ENCODE data around the gene RUSF1. TPM values are rescaled to one million over a fixed set of nuclear protein-coding genes. Genes with fewer than 3 reads are reported as not detected.

Gene RUSF1
- total and polyA plus RNA-seq, 9 of the 15 experiments (the other 6 are each of a cell fraction or from before 2014, with no cell fraction given), result 0.80 to 52.8 (median 27.6) TPM

DNA sequence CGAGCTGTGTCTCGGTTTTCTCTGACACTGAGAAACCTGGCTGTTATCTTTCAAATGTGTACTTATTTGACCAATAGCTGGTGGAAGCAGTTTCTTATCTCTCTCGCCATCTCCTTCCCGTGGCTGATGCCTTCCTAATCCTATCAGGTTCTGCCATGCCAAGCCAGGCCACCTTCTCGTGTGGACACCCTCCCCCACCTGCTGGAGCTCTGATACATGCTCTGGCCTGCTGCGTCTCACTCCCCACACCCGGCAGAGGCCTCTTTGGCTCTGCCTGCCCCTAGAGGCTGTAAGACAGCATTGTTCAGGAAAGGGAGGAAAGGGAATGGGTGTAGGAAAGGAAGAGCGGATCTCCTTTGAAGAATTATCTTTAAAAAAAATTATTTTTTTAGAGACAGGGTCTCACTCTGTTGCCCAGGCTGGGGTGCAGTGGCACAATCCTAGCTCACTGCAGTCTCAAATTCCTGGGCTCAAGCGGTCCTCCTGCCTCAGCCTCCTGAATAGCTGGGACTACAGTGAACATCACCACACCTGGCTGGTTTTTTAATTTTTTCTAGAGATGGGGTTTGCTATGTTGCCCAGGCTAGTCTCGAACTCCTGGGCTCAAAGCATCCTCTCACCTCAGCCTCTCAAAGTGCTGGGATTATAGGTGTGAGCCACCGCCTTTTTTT lies 56.4 kb downstream of the RUSF1 start (continued):
- TF ChIP-seq, protein P1, sequence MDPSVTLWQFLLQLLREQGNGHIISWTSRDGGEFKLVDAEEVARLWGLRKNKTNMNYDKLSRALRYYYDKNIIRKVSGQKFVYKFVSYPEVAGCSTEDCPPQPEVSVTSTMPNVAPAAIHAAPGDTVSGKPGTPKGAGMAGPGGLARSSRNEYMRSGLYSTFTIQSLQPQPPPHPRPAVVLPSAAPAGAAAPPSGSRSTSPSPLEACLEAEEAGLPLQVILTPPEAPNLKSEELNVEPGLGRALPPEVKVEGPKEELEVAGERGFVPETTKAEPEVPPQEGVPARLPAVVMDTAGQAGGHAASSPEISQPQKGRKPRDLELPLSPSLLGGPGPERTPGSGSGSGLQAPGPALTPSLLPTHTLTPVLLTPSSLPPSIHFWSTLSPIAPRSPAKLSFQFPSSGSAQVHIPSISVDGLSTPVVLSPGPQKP (CRISPR knock-in tag; IDR thresholded peaks at IDR 0.05), result no peak
- TF ChIP-seq ZBTB7A (IDR thresholded peaks at IDR 0.05; ENCODE audit: borderline replicate concordance, control insufficient read depth, low read depth, low read length) (no peak), ZNF324 (CRISPR knock-in tag; IDR thresholded peaks at IDR 0.05) (no peak), SNIP1 (IDR thresholded peaks at IDR 0.05; ENCODE audit: low read depth) (no peak), SREBF1 (IDR thresholded peaks at IDR 0.05; ENCODE audit: borderline replicate concordance, low read depth, low read length) (no peak), YY1 (IDR thresholded peaks at IDR 0.05; ENCODE audit: borderline replicate concordance in 1 of 3, control insufficient read depth in 1 of 3, extremely low read depth in 1 of 3, insufficient read depth in 3 of 3, insufficient read length in 1 of 3, insufficient replicate concordance in 2 of 3, low read depth in 1 of 3, low read length in 2 of 3) (peak in 1 of 3 experiments; percentile 15), NR2C2 (CRISPR knock-in tag; IDR thresholded peaks at IDR 0.05) (no peak), NR2C2 (tag; IDR thresholded peaks at IDR 0.05) (no peak), KLF13 (tag; IDR thresholded peaks at IDR 0.05; ENCODE audit: borderline replicate concordance, low read depth) (no peak), ZNF347 (CRISPR knock-in tag; IDR thresholded peaks at IDR 0.05; ENCODE audit: low read depth) (no peak)
- TF ChIP-seq, protein P2, sequence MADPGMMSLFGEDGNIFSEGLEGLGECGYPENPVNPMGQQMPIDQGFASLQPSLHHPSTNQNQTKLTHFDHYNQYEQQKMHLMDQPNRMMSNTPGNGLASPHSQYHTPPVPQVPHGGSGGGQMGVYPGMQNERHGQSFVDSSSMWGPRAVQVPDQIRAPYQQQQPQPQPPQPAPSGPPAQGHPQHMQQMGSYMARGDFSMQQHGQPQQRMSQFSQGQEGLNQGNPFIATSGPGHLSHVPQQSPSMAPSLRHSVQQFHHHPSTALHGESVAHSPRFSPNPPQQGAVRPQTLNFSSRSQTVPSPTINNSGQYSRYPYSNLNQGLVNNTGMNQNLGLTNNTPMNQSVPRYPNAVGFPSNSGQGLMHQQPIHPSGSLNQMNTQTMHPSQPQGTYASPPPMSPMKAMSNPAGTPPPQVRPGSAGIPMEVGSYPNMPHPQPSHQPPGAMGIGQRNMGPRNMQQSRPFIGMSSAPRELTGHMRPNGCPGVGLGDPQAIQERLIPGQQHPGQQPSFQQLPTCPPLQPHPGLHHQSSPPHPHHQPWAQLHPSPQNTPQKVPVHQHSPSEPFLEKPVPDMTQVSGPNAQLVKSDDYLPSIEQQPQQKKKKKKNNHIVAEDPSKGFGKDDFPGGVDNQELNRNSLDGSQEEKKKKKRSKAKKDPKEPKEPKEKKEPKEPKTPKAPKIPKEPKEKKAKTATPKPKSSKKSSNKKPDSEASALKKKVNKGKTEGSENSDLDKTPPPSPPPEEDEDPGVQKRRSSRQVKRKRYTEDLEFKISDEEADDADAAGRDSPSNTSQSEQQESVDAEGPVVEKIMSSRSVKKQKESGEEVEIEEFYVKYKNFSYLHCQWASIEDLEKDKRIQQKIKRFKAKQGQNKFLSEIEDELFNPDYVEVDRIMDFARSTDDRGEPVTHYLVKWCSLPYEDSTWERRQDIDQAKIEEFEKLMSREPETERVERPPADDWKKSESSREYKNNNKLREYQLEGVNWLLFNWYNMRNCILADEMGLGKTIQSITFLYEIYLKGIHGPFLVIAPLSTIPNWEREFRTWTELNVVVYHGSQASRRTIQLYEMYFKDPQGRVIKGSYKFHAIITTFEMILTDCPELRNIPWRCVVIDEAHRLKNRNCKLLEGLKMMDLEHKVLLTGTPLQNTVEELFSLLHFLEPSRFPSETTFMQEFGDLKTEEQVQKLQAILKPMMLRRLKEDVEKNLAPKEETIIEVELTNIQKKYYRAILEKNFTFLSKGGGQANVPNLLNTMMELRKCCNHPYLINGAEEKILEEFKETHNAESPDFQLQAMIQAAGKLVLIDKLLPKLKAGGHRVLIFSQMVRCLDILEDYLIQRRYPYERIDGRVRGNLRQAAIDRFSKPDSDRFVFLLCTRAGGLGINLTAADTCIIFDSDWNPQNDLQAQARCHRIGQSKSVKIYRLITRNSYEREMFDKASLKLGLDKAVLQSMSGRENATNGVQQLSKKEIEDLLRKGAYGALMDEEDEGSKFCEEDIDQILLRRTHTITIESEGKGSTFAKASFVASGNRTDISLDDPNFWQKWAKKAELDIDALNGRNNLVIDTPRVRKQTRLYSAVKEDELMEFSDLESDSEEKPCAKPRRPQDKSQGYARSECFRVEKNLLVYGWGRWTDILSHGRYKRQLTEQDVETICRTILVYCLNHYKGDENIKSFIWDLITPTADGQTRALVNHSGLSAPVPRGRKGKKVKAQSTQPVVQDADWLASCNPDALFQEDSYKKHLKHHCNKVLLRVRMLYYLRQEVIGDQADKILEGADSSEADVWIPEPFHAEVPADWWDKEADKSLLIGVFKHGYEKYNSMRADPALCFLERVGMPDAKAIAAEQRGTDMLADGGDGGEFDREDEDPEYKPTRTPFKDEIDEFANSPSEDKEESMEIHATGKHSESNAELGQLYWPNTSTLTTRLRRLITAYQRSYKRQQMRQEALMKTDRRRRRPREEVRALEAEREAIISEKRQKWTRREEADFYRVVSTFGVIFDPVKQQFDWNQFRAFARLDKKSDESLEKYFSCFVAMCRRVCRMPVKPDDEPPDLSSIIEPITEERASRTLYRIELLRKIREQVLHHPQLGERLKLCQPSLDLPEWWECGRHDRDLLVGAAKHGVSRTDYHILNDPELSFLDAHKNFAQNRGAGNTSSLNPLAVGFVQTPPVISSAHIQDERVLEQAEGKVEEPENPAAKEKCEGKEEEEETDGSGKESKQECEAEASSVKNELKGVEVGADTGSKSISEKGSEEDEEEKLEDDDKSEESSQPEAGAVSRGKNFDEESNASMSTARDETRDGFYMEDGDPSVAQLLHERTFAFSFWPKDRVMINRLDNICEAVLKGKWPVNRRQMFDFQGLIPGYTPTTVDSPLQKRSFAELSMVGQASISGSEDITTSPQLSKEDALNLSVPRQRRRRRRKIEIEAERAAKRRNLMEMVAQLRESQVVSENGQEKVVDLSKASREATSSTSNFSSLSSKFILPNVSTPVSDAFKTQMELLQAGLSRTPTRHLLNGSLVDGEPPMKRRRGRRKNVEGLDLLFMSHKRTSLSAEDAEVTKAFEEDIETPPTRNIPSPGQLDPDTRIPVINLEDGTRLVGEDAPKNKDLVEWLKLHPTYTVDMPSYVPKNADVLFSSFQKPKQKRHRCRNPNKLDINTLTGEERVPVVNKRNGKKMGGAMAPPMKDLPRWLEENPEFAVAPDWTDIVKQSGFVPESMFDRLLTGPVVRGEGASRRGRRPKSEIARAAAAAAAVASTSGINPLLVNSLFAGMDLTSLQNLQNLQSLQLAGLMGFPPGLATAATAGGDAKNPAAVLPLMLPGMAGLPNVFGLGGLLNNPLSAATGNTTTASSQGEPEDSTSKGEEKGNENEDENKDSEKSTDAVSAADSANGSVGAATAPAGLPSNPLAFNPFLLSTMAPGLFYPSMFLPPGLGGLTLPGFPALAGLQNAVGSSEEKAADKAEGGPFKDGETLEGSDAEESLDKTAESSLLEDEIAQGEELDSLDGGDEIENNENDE (IDR thresholded peaks at IDR 0.05; ENCODE audit: low read depth, low read length), result no peak
- TF ChIP-seq, protein P3, sequence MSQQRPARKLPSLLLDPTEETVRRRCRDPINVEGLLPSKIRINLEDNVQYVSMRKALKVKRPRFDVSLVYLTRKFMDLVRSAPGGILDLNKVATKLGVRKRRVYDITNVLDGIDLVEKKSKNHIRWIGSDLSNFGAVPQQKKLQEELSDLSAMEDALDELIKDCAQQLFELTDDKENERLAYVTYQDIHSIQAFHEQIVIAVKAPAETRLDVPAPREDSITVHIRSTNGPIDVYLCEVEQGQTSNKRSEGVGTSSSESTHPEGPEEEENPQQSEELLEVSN (IDR thresholded peaks at IDR 0.05; ENCODE audit: borderline replicate concordance in 1 of 2, extremely low read depth in 1 of 2, insufficient read depth in 1 of 2, insufficient read length in 1 of 2, low read depth in 1 of 2, low read length in 1 of 2, poor library complexity in 1 of 2, severe bottlenecking in 1 of 2), result peak in 1 of 2 experiments; percentile 42

Measured in K562 (cell line).